Keratinocyte (primary cell): ENCODE measurements around the gene TM4SF5. TPM values are rescaled to one million over a fixed set of nuclear protein-coding genes. Genes with fewer than 3 reads are reported as not detected.

ENCODE experiments used
- DNase-seq: peaks from one replicate; pipeline ENCODE4 v3.0.0-alpha.2; 2011; ENCODE audit warnings: low read depth, missing footprints, low spot score
- FAIRE-seq: peaks from 2 replicates; lab custom pipeline; 2011; peaks lifted over from hg19 to GRCh38; lab: Jason Lieb, UNC
- H2AFZ ChIP-seq: 2 replicates; pipeline ENCODE4 v1.6.0; 2012; ENCODE audit warnings: low read length, control low read depth, inconsistent platforms; ENCODE audit not compliant: control insufficient read depth
- H3K27ac ChIP-seq: 2 replicates; pipeline ENCODE4 v1.5.1; 2011; ENCODE audit warnings: low read length; ENCODE audit not compliant: control insufficient read depth, insufficient read depth
- H3K27me3 ChIP-seq: 3 replicates; pipeline ENCODE4 v1.6.0; 2011; ENCODE audit warnings: low read length; ENCODE audit not compliant: control insufficient read depth, insufficient read depth; ENCODE audit errors: extremely low read depth
- H3K36me3 ChIP-seq, 2 experiments: 2 replicates in 1 of 2; 3 replicates in 1 of 2; pipeline ENCODE4 v1.5.1; 2011; ENCODE audit warnings: low read length in 2 of 2, mild to moderate bottlenecking in 1 of 2; ENCODE audit not compliant: control insufficient read depth in 2 of 2, insufficient read depth in 2 of 2; ENCODE audit errors: extremely low read depth in 1 of 2
- H3K4me1 ChIP-seq: 3 replicates; pipeline ENCODE4 v1.5.1; 2011; ENCODE audit warnings: low read length; ENCODE audit not compliant: control insufficient read depth, insufficient read depth; ENCODE audit errors: extremely low read depth
- H3K4me2 ChIP-seq: 3 replicates; pipeline ENCODE4 v1.6.0; 2011; ENCODE audit warnings: low read depth, low read length; ENCODE audit not compliant: control insufficient read depth, insufficient read depth; ENCODE audit errors: extremely low read depth
- H3K4me3 ChIP-seq, 3 experiments: fragments of 200-600 bp in 1 of 3; sonication (generic) in 1 of 3; 2 replicates in 2 of 3; 3 replicates in 1 of 3; pipeline ENCODE4 v1.5.1; 2011 to 2016; ENCODE audit warnings: low read length in 3 of 3, mild to moderate bottlenecking in 3 of 3, control low read depth in 2 of 3, inconsistent platforms in 1 of 3, low read depth in 1 of 3, mixed read lengths in 1 of 3, mixed run types in 1 of 3, moderate library complexity in 1 of 3; ENCODE audit not compliant: control insufficient read depth in 2 of 3, insufficient read depth in 2 of 3; ENCODE audit errors: extremely low read depth in 1 of 3
- H3K79me2 ChIP-seq: 2 replicates; pipeline ENCODE4 v1.6.0; 2012; ENCODE audit warnings: low read length; ENCODE audit not compliant: control insufficient read depth, insufficient read depth
- H3K9ac ChIP-seq: 3 replicates; pipeline ENCODE4 v1.6.0; 2011; ENCODE audit warnings: low read length; ENCODE audit not compliant: control insufficient read depth, insufficient read depth; ENCODE audit errors: extremely low read depth
- H3K9me1 ChIP-seq: 3 replicates; pipeline ENCODE4 v1.6.0; 2011; ENCODE audit warnings: low read length; ENCODE audit not compliant: control insufficient read depth, insufficient read depth; ENCODE audit errors: extremely low read depth
- H3K9me3 ChIP-seq: 2 replicates; pipeline ENCODE4 v1.5.1; 2012; ENCODE audit warnings: low read depth, low read length; ENCODE audit not compliant: control insufficient read depth
- H4K20me1 ChIP-seq: 3 replicates; pipeline ENCODE4 v1.6.0; 2011; ENCODE audit warnings: low read length; ENCODE audit not compliant: control insufficient read depth, insufficient read depth; ENCODE audit errors: extremely low read depth
- CTCF ChIP-seq, 3 experiments: IDR thresholded peaks in 1 of 3; conservative IDR thresholded peaks in 1 of 3; optimal IDR thresholded peaks in 1 of 3; 2 replicates in 2 of 3; 3 replicates in 1 of 3; pipeline versions ENCODE3 to v1.5.1; 2011; ENCODE audit warnings: low read length in 3 of 3, mild to moderate bottlenecking in 3 of 3, moderate library complexity in 2 of 3, control low read depth in 1 of 3, inconsistent platforms in 1 of 3; ENCODE audit not compliant: insufficient read depth in 2 of 3; ENCODE audit errors: extremely low read depth in 1 of 3
- EZH2 ChIP-seq: IDR thresholded peaks from one replicate; pipeline ENCODE4 v1.6.1; 2012; ENCODE audit warnings: inconsistent platforms, mild to moderate bottlenecking, low read length, moderate library complexity
- dilution Hi-C: fragments of 300-500 bp; cut with MboI; formaldehyde crosslinking; loops from one replicate; pipeline ENCODE4 v1.7.0; 2020; ENCODE audit warnings: low sequenced_read_pairs; ENCODE audit not compliant: extremely low pct_ligation_motif_present
- polyA plus RNA-seq, 5 experiments: library from polyadenylated mRNA; depleted of rRNA in 3 of 5; stranded (reverse) in 3 of 5; stranded (forward) in 1 of 5; unstranded in 1 of 5; fragments of >200 nt; gene quantifications; 1 replicate in 1 of 5; 2 replicates in 3 of 5; 3 replicates in 1 of 5; pipeline versions ENCODE4 v1.2.1 to v1.2.3, GENCODE V29; 2011 to 2012; ENCODE audit warnings: missing spikeins in 2 of 5, low read depth in 1 of 5, low replicate concordance in 1 of 5

Gene TM4SF5
- polyA plus RNA-seq, 1 donor (not counting 4 experiments of a cell fraction or from before 2014, with no cell fraction given), result not detected

- no peak for FAIRE-seq
- Histone ChIP-seq H3K9me1 (no peaks in the 10 kb centered on the region), H3K9me3 (no peaks in the 10 kb centered on the region), H3K9ac (peak overlapping the region; percentile 79), H3K4me3 (peak overlapping the region; percentile 57 to 82 (median 68)), H2AFZ (peak overlapping the region; percentile 74), H3K79me2 (peaks cover 6% of the 10 kb centered on the region), H3K27ac (peak overlapping the region; percentile 75), H3K4me1 (peaks cover 25% of the 10 kb centered on the region), H3K27me3 (peaks cover 11% of the 10 kb centered on the region), H3K4me2 (peak overlapping the region; percentile 90), H4K20me1 (no peaks in the 10 kb centered on the region), H3K36me3 (no peaks in the 10 kb centered on the region)
- dilution Hi-C loops, result no loop called here
- TF ChIP-seq EZH2, result no peak
- TF ChIP-seq CTCF (optimal IDR thresholded peaks at IDR 0.05 in 1 of 3, IDR thresholded peaks at IDR 0.05 in 1 of 3, conservative IDR thresholded peaks at IDR 0.05 in 1 of 3; ENCODE audit: extremely low read depth in 1 of 3, insufficient read depth in 2 of 3, low read length in 3 of 3), result no peak
- no peak for DNase-seq
Measured at GRCh38 chr17:4789701-4789950, 17.9 kb downstream of the TM4SF5 start.

DNA sequence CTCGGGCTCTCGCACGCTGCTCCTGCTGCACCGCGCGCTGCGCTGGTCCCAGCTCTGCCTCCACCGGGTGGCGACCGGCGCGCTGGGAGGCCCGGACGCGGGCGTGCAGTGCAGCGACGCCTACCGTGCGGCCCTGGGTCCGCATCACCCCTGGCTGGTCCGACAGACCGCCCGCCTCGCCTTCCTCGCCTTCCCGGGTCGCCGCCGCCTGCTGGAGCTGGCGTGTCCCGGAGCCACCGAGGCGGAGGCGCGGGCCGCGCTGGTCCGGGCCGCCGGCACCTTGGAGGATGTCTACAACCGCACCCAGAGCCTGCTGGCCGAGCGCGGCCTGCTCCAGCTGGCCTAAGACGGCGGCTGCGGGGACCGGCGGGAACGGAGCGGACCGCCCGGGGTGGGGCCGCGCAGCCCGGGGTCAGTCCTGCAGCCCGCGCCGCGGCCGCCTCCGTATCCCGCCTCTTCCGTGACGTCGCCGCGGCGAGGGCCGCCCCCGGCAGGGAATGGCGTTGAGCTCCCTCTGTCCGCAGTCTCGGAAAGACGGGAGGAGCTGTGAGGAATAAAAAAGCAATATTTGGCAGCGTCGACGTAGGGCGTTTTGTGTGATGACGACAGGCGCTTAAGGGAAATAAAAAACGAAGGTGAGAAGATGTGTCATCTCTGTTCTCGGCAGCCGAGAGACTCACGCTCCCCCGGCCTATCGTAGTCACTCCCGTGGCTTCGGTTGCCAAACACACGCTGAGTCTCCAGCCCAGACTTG, 18.4 kb downstream of the TM4SF5 start:
- FAIRE-seq (peak; percentile 75), DNase-seq (peak; percentile 77)
- peak overlapping the region; percentile 75 for H3K27ac ChIP-seq
- no peaks in the 10 kb centered on the region for H4K20me1 ChIP-seq
- H3K4me2 ChIP-seq, result peak overlapping the region; percentile 90
- peaks cover 6% of the 10 kb centered on the region for H3K79me2 ChIP-seq
- peaks cover 10% of the 10 kb centered on the region for H3K27me3 ChIP-seq
- H3K4me1 ChIP-seq, result peaks cover 25% of the 10 kb centered on the region
- H3K9me3 ChIP-seq, result no peaks in the 10 kb centered on the region
- dilution Hi-C loops, result no loop called here
- no peaks in the 10 kb centered on the region for H3K9me1 ChIP-seq
- no peaks in the 10 kb centered on the region for H3K36me3 ChIP-seq
- no peak for TF ChIP-seq EZH2
- TF ChIP-seq CTCF (optimal IDR thresholded peaks at IDR 0.05 in 1 of 3, IDR thresholded peaks at IDR 0.05 in 1 of 3, conservative IDR thresholded peaks at IDR 0.05 in 1 of 3; ENCODE audit: extremely low read depth in 1 of 3, insufficient read depth in 2 of 3, low read length in 3 of 3), result peak; percentile 52 to 89 (median 82)
- H3K9ac ChIP-seq, result peak overlapping the region; percentile 79
- peak overlapping the region; percentile 74 for H2AFZ ChIP-seq
- peak overlapping the region; percentile 57 to 82 (median 68) for H3K4me3 ChIP-seq
